HG02938 (cell line): Measurements from ENCODE around the gene MAPK11.

Source experiments
- ATAC-seq: cut with Tn5 transposase; IDR thresholded peaks from one replicate; pipeline ENCODE4 v1.9.1; 2021; ENCODE audit warnings: mild to moderate bottlenecking, moderate library complexity; ENCODE audit not compliant: unreplicated experiment

MAPK11 gene

DNA sequence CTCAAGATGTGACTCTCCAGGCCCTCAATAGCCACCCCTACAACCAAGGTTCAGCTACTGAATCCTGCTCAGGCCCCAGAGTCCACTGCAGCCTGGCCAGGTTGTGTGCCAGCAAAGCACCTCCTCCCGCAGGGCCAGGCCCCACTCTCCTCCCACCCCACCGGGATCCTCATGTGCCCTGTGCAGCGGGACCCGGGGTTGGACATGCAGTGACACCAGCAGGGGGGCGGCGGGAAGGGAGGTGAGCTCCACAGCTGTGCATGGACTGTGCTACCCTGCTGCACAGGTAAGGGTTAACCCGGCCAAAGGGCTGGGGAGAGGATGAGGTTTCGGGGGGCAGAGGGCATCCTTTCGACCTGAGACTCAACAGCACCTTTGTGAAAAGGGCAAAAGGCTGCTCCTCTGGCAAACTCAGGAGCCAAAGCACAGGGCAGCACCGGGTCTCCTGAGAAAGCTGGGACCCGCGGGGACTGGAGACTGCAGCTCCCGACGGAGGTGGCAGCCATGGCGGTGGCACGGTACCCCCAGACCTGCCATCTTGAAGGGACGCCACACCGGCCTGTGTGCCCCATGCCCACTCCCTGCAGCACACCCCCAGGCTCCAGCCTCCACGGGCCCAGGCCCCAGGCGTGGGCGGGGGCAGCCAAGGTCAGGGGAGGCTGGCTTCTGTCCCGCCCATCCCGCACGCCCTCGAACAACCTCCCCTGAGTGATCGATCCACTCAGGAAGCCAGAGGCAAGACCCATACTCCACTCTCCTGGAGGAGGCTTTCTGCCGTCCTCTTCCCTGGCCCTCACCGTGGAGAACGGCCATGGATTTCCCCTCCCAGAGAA lies 26.7 kb upstream of the MAPK11 start:
- ATAC-seq = no peak

DNA sequence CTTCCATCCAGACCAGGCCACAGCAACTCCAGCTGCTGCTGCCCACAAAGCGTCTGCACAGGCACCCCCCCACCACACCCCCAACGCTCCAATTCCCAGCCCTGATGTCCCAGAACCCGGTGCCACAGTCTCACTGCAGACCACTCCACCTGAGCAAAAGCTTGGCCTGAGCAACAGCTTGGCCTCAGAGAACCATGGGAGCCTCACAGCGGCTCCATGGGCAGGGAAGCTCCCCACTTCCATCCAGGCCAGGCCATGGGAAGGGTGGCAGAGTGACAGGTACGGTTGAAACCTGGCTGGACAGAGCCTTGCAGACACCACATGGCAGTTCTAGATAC lies 24.1 kb upstream of the MAPK11 start:
- no peak for ATAC-seq

DNA sequence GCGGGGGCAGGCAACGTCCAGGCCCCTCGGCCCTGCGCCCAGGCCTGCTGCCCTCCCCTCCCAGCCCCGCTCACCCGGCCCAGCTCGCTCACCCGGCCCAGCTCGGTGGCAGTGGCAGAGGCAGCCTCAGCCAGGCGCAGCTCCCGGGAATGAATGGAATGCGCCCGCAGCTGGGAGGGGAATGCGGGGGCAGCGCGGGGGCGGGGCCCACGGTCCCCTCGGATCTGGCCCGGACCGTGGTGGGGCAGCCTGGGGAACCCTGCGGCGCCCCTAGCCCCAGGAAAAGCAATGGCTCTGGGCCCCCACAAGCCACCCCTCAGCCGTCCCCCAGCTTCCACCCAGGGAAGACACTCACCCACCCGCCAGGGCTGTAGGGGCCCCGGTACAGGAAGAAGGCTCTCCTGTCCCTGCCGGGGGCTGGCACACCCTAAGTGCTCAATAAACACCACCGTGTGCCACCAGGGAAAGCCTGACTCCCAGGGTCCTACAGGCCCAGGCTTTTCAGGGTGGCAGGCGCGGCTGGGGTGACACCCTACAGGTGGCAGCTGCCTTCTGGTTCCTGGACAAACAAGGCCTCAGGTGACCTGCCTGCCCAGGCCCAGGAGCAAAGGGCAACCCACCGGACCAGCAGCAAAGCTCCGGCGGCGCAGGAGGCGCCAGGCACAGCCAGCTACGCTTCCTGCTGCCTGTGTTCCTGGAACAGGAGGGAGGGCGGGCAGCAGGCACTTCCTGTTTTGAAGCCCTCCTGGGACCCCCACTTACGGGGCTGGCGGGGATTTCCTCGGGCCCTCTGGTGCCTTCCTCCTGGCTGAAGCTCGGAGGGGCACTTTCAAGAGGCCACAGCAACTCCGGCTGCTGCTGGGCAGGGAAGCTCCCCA lies 23.5 kb upstream of the MAPK11 start:
- ATAC-seq = no peak

DNA sequence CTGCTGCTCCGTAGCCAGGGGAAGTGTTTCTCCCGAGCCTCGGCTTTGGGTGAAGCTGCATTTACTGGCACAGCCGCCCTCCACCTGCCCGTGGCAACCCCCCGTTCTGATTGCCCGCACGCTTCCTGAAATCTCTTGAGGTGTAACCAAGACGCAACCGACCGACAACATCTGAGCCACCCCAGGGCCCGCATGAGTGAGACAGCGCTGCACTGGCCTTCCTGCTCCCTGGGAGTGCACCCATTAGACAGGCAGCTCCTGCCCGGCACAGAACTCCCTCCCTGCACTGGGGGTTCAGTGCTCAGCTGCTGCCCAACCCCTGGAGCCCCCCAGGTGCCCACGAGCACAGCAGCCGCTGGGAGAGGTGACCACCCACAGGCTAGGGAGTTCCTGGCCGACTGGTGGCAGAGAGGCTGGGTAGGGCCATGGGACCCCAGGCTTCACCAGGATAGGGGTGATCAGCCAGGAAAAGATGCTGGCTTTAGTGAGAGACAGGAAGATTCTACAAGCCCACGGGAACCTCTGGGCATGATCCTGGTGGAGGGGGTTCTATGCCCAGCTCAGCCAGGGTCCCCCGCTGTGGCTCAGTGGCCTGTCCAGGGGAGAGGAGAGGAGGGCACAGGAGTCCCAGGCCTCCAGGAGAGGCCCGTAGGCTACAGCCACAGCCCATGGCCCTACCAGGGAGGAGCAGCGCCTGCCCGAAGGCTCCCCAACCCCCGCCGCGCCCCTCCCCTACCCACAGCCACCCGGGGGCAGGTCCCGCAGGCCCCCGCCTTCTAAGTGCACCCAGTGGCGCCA lies 22.7 kb upstream of the MAPK11 start:
- ATAC-seq = no peak

DNA sequence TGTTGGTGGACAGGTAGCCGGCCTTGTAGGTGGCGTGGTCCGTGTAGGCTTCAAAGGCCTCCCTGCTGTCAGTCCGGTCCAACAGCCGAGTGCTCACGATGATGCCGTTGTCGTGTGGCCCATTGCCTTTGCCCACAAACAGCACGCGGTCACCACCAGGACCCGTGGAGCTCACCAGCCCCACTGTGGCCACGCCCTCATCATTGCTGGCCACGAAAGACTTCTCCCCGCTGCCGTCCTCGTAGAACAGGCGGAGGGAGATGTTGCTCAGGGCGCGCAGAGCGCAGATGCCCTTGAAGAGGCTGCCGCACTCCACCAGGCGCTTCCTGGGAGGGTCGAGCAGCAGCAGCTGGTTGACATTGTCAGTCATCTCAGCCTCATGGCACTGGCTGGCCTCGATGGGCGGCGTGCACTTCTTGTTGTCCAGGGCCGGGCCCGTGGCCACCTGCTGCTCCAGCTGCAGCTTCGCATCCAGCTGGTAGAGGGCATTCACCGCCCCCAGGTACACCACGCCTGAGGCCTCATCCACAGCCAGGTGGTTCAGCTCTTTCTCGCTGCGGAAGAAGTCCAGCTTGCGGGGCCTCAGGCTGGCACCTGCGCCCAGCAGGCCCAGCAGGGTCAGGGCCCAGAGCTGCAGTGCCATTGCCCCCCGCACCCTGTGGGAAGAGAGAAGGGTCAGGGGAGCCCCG lies 19.9 kb upstream of the MAPK11 start:
- no peak for ATAC-seq

DNA sequence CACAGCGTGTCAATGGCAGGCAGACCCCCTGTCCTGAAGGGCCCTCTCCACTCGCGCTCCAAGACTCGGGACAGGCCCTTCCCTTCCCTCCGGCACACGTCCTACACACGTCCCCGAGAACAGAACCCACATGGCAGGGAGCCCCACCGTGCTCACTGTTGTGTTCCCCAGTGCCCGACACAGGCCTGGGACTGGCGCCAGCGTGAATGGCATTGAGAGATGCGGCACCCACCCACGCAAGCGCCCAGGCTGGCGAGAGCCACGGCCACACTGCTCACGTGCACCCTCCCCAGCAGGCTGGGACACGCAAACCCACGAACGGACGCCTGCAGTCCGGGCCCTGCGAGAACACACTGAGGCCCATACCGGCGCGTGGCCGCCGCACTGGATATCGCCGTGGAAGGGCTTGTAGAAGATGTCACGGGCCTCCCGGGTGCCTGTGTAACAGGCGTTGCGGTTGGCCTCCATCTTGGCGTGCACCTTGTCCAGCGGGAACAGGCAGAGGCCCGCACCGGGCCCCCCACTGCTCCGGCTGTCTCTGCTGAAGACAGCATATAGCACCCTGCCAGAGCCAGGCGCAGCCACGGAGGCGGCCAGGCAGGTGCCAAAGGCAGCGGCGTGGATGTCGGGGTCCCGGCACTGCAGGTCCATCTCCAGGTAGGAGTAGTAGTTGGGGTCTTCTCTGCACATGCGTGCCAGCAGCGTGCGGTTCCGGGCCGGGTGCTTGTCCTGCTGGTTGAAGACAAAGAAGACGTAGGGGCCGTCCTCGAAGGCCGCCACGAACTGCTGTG lies 19.2 kb upstream of the MAPK11 start:
- ATAC-seq = no peak

DNA sequence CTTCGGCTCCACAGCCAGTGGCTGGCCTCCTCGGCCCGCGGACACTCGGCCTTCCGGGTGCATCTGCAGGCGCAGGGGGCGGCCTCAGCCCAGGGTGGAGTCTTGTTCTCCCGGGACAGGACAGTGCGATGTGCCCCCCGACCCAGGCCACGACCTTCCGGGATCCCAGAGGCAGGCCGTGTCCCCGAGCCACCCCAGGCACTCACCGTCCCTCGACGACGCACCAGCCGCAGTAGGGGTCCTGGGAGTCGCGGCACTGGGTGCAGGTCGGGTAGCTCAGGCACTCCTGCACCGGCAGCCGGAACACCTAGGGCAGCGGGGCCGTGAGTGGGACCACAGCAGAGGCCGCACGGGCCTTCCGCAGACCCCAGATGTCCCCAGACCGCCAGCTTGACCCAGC lies 17.6 kb upstream of the MAPK11 start:
- ATAC-seq = no peak

DNA sequence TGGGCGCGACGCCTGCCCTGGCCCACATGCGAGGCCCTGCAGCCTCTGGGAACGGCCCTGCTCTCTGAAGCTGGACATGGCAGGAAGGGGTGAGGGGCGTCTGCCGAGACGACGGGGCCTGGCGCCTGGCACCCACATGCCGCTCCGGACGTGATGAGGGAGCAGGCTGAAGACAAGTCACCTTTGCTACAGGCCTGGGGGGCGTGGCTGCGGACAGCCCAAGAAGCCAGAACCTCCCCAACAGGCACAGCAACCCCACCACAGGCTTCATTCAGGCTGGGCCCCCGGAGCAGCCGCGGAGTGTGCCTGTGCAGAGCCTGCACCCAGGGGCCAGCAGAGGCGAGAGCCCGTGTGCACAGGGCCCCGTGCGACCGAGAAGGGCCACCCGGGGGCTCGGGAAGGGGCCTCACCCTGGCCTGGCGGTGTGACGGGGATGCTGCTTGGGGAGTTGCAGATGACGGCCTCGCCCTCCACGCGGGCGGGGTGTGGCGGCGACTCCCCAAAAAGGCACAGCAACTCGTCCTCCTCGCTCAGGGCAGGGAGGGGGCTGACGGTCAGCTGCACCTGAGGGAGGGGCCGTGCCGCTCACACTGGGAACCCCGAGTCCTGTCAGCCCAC lies 16.6 kb upstream of the MAPK11 start:
- no peak for ATAC-seq

DNA sequence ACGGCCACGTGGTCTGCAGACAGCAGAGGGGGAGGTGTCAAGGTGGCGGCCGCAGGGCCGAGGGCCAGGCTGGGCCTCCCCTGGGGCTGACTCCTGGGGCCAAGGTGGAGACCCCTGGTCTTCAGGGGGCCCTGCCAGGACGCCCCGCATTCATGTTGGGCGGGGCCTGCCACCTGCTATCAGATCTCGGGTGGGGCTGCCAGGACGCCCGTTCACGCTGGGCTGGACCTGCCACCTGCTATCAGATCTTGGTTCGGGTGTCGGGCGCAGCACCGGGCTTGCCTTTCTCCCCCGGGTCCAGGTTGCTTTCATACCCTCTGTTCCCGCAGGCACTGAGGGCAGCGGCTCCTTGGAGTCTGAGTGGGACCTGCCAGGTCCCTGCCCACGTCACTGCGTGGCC lies 16.1 kb upstream of the MAPK11 start:
- no peak for ATAC-seq

DNA sequence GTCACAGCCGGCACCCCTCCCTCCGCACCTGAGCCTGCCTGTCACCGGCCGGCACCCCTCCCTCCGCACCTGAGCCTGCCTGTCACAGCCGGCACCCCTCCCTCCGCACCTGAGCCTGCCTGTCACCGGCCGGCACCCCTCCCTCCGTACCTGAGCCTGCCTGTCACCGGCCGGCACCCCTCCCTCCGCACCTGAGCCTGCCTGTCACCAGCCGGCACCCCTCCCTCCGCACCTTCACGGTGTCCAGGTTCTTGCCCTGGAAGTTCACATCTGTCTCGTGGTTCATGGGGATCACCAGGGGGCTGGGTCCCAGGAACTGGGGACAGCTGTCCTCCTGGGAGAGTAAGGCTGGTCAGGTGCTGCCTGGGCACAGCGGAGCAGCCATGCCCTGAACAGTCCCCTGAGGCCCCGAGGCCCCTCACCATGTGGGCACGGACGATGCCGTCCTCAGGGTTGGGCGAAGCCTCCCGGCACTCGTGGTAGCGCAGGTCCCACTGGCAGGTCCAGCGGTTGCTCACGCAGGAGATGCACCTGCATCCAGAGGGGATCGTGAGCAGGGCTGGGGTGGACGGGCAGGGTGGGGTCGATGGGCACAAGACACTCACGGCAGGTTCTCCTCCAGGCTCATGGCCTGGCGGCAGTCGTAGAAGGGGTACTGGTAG lies 15.5 kb upstream of the MAPK11 start:
- ATAC-seq = no peak

DNA sequence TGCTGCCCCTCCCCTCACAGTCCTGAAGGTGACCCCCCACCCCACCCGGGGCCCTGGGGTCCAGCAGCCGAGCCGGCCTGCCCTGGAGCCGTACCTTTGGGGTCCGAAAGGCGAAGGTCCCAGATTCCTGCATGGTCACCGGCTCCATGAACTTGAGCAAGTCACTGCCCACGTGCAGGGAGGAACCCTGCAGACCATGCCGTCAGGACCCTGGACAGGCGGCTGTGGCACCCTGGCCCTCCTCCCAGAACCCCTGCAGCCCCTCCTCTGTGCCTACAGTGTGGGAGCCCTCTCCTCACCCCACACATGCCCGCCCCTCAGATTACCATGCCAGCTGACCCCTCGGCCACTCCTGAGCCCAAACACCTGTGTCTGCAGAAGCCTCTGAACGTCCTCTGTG lies 14.3 kb upstream of the MAPK11 start:
- no peak for ATAC-seq

DNA sequence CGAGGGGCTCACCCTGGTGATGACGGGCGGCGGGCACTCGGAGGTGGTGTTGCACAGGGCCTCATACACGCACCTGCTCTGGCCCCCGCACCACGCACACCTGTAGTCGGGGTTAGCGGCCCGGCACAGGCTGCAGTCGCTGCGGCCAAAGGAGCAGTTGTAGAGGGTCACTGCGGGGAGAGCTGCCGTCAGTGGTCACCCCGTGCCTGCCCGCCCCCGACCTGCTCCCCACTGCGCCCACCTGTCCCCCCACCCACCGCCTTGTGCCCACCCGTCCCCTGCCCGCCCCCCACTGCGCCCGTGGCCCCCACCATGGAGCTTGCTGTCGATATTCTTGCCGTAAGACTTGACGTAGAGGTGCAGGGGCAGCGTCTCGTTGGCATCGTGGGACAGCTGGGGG lies 13.6 kb upstream of the MAPK11 start:
- no peak for ATAC-seq

DNA sequence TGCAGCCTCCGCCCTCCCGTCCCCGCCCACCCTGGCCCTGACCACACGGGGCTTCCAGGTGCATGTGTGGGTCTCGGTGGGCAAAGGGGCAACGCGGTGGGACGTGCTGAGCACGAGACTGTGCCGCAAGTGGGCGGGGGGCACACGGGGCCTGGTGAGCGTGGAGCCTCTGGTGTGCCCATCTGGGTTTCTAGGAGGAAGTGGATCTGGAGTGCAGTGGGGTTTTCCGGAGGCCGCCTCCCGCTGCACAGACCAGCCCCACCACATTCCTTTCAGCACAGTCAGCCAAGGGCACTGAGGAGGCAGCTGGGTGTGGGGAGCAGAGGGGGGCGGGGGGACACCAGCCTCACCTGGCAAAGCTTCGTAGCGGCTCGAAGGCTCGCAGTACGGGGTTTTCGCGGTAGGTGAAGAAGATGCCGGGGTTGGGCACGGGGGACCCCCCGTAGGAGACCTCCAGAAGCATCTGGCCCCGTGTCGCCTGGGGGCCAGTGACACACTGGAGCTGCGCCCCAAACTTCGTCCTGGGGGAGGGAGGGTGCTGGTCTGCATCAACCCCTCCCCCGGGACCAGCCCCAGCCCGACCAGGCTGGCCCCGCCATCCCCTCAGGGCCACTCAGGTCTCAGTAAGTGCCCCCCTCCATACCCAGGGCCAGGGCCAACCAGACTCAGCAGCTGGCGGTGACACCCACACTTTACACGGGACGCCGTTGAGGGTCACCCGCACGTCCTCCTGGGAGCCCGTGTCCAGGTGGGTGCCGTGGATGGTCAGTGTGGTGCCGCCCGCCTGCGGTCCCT lies 12.4 kb upstream of the MAPK11 start:
- no peak for ATAC-seq

DNA sequence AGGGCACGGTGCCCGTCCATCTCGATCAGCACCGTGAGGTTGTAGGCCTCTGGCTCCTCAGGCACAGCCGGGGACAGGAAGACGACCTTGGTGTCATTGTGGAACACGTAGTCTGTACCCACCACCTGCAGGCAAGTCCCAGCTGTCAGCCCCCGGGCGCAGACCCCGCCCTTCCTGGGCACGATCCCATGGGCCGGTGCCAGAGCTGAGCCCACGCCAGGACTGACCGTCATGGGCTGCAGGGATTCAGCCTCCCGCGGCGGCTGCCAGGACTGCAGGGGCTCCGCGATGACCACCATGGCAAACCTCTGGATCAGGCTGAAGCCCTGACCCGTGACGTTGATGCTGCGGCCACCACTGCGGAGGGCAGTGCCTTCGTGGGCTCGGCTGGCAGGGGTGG lies 11.8 kb upstream of the MAPK11 start:
- ATAC-seq = no peak

DNA sequence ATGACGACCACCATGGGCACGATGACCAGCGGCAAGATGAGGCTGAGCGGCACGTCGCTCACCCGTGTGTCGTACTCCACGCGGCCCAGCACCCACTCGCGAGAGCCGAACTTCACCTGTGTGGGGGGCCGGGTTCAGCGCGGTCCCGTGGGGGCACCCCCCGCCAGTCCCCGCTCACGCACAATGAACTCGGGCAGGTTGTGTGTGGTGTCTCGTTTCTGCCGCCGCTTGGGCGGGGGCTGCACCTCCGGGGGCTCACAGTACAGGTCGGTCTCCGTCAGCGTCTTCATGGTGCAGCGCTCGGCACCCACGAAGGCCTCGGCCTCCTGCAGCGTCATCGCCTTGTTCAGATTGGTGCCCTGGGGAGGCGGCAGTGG lies 11.2 kb upstream of the MAPK11 start:
- ATAC-seq = no peak

DNA sequence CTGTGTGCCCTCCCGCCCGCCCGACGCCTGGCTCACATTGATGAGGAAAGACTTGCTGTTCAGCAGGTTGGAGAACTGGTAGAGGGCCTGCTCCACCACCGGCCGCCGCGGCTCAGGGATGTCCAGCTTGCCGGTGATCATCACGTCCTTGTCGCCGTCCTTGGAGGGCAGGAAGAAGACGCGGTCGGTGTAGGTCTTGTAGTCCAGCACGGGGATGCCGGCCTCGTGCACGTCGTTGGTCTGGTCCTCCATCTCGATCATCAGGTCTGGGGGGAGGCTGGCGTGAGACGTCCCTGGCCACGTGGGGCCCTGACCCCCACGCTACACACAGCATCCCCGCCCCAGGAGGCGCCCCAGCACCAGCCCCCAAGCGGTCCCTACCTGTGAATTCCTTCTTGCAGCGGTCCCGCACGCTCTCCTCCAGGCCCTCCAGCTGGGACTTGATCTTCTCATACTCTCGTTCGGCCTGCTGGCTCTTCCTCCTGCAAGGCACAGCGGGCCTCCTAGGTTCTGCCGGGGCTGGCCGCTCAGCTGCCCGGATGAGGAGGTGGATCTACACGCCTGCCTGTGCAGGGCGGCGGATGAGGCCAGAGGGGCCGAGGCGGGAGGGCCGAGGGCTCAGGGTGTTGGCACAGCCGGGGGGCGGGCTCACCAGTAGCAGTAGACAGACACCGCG lies 10.7 kb upstream of the MAPK11 start:
- ATAC-seq = no peak

DNA sequence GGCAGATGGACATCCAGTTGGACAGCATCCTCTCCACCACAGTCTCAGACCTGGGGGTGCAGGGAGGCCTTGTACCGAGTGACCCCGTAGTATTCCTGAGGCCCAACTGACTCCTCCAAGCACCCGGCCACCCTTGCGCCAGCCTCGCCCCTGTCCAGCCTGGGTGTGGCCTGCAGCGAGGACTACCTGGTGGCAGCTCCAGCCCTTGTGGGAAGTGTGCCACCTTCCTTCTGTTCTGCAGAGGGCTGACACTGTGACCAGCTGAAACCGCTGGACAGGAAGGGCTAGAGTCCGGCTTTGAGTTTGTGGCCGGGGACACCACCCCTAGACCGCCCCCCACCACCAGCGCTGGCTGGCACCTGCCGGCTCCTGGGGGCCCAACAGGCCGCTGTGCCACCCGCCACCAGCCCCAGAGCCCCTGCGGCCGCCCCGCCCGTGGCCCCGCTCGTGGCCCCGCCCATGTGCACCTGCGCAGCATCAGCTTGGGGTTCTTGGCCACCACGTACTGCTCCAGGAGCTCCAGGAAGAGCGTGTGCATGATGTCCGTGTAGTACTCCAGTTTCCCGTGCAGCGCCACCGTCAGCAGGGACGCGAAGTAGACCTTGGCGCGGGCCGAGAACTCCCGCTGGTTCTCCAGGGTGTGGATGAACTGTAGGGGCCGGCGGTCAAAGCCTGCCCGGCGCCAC lies 10.0 kb upstream of the MAPK11 start:
- no peak for ATAC-seq
